ENCODE results near the gene TMC6. TPM values are rescaled to one million over a fixed set of nuclear protein-coding genes. Genes with fewer than 3 reads are reported as not detected.
A peak's percentile ranks its signal among the peaks of the same experiment; 100 is the strongest.

The TMC6 gene
- total and polyA plus RNA-seq, 2 of the 13 experiments (the other 11 are each of a cell fraction or from before 2014, with no cell fraction given) = 48.4 to 99.1 TPM

DNA sequence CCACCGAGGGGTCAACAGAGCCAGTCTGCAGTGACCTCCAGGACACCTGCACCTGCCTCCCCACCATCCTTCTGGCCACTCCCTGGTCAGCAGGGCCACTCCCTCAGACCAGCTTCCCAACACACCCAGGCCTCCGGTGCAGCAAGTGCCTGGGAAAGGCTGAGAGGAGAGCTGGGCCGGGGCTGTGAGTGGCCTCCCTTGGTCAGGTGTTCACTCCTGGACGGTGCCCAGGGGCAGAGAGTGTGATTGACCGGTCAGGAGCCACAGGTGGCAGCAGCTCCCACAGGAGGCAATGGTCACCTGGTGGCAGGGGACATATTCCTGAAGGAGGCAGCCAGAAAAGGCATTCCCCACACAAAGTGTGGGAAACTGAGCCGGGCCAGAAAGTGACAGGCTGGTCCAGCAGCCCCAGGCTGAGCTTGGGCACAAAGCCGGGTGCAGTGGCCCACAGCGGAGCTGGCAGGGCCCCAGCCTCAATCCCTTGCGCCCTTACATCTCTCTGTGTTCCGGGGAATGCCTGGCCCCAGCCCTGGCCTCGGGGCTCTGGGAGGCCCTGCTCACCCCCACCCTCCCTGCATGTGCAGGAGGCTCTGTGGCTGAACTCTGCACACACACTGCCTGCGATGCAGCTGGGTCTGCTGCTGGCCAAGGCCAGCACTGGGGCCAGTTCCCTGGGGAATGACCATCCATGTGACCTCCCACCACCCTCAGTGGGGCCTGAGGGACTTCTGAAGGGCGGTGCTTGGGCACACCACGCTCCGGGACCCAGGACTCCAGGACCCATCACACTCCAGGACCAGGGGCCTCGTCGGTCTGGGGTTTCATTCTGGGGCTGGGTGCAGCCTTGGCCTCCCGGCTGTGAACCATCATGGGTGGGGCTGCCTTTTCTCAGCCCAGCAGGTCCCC lies 16.4 kb upstream of the TMC6 start (continued):
- TF ChIP-seq ZNF367 (CRISPR knock-in tag; IDR thresholded peaks at IDR 0.05; ENCODE audit: borderline replicate concordance) (0 out of 2 replicates have a peak, but pooled peaks have one; percentile 58), ZNF510 (CRISPR knock-in tag; IDR thresholded peaks at IDR 0.05; ENCODE audit: low read depth) (no peak), ZNF589 (CRISPR knock-in tag; conservative IDR thresholded peaks at IDR 0.05) (no peak), NCOR1 (IDR thresholded peaks at IDR 0.05; ENCODE audit: borderline replicate concordance, low read length) (no peak), NR2F6 (IDR thresholded peaks at IDR 0.05) (no peak), NR2F6 (CRISPR knock-in tag; IDR thresholded peaks at IDR 0.05) (peak; percentile 75), PAF1 (CRISPR knock-in tag; IDR thresholded peaks at IDR 0.05) (no peak), RNF2 (conservative IDR thresholded peaks at IDR 0.05; ENCODE audit: low read depth) (no peak; the same call in 1 of the 2 replicates), ZFP62 (CRISPR knock-in tag; IDR thresholded peaks at IDR 0.05) (no peak), ARHGAP35 (CRISPR knock-in tag; IDR thresholded peaks at IDR 0.05; ENCODE audit: borderline replicate concordance) (no peak), NCOA5 (CRISPR knock-in tag; IDR thresholded peaks at IDR 0.05) (no peak), NFATC3 (CRISPR knock-in tag; IDR thresholded peaks at IDR 0.05) (no peak), ZNF737 (CRISPR knock-in tag; IDR thresholded peaks at IDR 0.05; ENCODE audit: borderline replicate concordance) (no peak), AGO1 (IDR thresholded peaks at IDR 0.05; ENCODE audit: low read depth, low read length, poor library complexity, severe bottlenecking) (no peak), HINFP (CRISPR knock-in tag; IDR thresholded peaks at IDR 0.05; ENCODE audit: low read depth) (peak; percentile 59; the same call in 1 of the 2 replicates)
- TF ChIP-seq, protein P1, sequence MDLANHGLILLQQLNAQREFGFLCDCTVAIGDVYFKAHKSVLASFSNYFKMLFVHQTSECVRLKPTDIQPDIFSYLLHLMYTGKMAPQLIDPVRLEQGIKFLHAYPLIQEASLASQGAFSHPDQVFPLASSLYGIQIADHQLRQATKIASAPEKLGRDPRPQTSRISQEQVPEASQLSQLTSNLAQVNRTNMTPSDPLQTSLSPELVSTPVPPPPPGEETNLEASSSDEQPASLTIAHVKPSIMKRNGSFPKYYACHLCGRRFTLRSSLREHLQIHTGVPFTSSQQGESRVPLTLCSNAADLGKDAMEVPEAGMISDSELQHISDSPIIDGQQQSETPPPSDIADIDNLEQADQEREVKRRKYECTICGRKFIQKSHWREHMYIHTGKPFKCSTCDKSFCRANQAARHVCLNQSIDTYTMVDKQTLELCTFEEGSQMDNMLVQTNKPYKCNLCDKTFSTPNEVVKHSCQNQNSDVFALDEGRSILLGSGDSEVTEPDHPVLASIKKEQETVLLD (CRISPR knock-in tag; IDR thresholded peaks at IDR 0.05; ENCODE audit: low read depth) = no peak
- TF ChIP-seq, protein P2, sequence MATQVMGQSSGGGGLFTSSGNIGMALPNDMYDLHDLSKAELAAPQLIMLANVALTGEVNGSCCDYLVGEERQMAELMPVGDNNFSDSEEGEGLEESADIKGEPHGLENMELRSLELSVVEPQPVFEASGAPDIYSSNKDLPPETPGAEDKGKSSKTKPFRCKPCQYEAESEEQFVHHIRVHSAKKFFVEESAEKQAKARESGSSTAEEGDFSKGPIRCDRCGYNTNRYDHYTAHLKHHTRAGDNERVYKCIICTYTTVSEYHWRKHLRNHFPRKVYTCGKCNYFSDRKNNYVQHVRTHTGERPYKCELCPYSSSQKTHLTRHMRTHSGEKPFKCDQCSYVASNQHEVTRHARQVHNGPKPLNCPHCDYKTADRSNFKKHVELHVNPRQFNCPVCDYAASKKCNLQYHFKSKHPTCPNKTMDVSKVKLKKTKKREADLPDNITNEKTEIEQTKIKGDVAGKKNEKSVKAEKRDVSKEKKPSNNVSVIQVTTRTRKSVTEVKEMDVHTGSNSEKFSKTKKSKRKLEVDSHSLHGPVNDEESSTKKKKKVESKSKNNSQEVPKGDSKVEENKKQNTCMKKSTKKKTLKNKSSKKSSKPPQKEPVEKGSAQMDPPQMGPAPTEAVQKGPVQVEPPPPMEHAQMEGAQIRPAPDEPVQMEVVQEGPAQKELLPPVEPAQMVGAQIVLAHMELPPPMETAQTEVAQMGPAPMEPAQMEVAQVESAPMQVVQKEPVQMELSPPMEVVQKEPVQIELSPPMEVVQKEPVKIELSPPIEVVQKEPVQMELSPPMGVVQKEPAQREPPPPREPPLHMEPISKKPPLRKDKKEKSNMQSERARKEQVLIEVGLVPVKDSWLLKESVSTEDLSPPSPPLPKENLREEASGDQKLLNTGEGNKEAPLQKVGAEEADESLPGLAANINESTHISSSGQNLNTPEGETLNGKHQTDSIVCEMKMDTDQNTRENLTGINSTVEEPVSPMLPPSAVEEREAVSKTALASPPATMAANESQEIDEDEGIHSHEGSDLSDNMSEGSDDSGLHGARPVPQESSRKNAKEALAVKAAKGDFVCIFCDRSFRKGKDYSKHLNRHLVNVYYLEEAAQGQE (IDR thresholded peaks at IDR 0.05; ENCODE audit: borderline replicate concordance in 1 of 2, low read depth in 1 of 2, low read length in 2 of 2) = peak in 1 of 2 experiments; percentile 59; a peak in 1 of 4 replicates
- TF ChIP-seq, protein P3, sequence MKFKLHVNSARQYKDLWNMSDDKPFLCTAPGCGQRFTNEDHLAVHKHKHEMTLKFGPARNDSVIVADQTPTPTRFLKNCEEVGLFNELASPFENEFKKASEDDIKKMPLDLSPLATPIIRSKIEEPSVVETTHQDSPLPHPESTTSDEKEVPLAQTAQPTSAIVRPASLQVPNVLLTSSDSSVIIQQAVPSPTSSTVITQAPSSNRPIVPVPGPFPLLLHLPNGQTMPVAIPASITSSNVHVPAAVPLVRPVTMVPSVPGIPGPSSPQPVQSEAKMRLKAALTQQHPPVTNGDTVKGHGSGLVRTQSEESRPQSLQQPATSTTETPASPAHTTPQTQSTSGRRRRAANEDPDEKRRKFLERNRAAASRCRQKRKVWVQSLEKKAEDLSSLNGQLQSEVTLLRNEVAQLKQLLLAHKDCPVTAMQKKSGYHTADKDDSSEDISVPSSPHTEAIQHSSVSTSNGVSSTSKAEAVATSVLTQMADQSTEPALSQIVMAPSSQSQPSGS (CRISPR knock-in tag; IDR thresholded peaks at IDR 0.05) = no peak; the same call in 1 of the 2 replicates
- TF ChIP-seq, protein P4, sequence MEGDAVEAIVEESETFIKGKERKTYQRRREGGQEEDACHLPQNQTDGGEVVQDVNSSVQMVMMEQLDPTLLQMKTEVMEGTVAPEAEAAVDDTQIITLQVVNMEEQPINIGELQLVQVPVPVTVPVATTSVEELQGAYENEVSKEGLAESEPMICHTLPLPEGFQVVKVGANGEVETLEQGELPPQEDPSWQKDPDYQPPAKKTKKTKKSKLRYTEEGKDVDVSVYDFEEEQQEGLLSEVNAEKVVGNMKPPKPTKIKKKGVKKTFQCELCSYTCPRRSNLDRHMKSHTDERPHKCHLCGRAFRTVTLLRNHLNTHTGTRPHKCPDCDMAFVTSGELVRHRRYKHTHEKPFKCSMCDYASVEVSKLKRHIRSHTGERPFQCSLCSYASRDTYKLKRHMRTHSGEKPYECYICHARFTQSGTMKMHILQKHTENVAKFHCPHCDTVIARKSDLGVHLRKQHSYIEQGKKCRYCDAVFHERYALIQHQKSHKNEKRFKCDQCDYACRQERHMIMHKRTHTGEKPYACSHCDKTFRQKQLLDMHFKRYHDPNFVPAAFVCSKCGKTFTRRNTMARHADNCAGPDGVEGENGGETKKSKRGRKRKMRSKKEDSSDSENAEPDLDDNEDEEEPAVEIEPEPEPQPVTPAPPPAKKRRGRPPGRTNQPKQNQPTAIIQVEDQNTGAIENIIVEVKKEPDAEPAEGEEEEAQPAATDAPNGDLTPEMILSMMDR (CRISPR knock-in tag; IDR thresholded peaks at IDR 0.05) = peak; percentile 14; the same call in 1 of the 2 replicates

Measured in HepG2 (cell line).